DND-41 (cell line): ENCODE data around the gene IQCH.

Experiments used
- EZH2 ChIP-seq: IDR thresholded peaks from 3 replicates; pipeline ENCODE4 v1.6.1; 2012; ENCODE audit warnings: borderline replicate concordance, low read depth, mild to moderate bottlenecking, moderate library complexity, low read length, inconsistent platforms; ENCODE audit not compliant: severe bottlenecking
- TF ChIP-seq, protein P1 (sequence below): IDR thresholded peaks from 2 replicates; pipeline ENCODE4 v1.5.1; 2012; ENCODE audit warnings: borderline replicate concordance, low read length, moderate library complexity, mild to moderate bottlenecking; ENCODE audit not compliant: poor library complexity, severe bottlenecking; ENCODE audit errors: extremely low read depth

DNA sequence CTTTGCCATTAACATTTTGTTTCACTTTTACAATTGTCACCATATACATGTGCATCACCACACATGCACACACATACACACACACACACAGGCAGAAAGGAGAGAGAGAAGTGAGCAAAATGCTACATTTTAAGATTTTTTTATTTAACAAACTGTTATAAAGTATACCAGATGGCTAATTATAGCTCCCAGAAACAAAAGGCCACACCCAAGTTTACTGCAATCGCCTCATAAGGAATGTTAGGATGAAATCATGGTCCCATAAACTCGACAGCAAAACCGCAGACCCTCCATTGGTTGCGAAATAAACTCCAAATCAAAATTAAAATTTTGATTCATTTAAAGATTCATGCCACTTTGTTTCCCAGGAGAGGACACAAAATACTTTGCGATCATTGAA is 250.2 kb downstream of the IQCH start:
- TF ChIP-seq, protein P1, sequence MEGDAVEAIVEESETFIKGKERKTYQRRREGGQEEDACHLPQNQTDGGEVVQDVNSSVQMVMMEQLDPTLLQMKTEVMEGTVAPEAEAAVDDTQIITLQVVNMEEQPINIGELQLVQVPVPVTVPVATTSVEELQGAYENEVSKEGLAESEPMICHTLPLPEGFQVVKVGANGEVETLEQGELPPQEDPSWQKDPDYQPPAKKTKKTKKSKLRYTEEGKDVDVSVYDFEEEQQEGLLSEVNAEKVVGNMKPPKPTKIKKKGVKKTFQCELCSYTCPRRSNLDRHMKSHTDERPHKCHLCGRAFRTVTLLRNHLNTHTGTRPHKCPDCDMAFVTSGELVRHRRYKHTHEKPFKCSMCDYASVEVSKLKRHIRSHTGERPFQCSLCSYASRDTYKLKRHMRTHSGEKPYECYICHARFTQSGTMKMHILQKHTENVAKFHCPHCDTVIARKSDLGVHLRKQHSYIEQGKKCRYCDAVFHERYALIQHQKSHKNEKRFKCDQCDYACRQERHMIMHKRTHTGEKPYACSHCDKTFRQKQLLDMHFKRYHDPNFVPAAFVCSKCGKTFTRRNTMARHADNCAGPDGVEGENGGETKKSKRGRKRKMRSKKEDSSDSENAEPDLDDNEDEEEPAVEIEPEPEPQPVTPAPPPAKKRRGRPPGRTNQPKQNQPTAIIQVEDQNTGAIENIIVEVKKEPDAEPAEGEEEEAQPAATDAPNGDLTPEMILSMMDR = no peak
- TF ChIP-seq EZH2 = no peak
